GM12878 (cell line): Measurements from ENCODE around the gene WSCD2. TPM values are rescaled to one million over a fixed set of nuclear protein-coding genes. Genes with fewer than 3 reads are reported as not detected.

Source experiments
- ATAC-seq: fragments of 200-7000 bp; cut with Tn5 transposase; 3 replicates; pipeline ENCODE4 v1.9.1; 2020; ENCODE audit warnings: mild to moderate bottlenecking, moderate library complexity
- BruUV-seq: library from RNA; stranded (reverse); fragments of 400-500 nt; replicated peaks from 2 replicates; lab custom pipeline; 2021; lab: Mats Ljungman, UMichigan
- CTCF ChIA-PET: fragments of 300-600 bp; sonication (Branson Sonifier 250); formaldehyde crosslinking; extraction: SDS; loops from one replicate; lab custom pipeline; 2021; ENCODE audit warnings: inconsistent platforms; lab: Yijun Ruan, JAX
- POLR2A ChIA-PET: fragments of 350-600 bp; formaldehyde crosslinking; extraction: SDS; loops from one replicate; lab custom pipeline; 2021; ENCODE audit warnings: inconsistent platforms; lab: Charles Lee
- RAD21 ChIA-PET: fragments of 300-600 bp; sonication (Branson Sonifier 250); formaldehyde crosslinking; loops from one replicate; lab custom pipeline; 2023; ENCODE audit warnings: antibody characterized with exemption; ENCODE audit not compliant: unreplicated experiment; lab: Charles Lee
- SMC1A ChIA-PET: fragments of 300-600 bp; sonication (Branson Sonifier 250); formaldehyde crosslinking; loops from one replicate; lab custom pipeline; 2023; ENCODE audit not compliant: unreplicated experiment, uncharacterized antibody; lab: Charles Lee
- DNase-seq: peaks from one replicate; pipeline ENCODE4 v3.0.0-alpha.2; 2011; ENCODE audit warnings: low read depth, low spot score
- FAIRE-seq: peaks from 3 replicates; lab custom pipeline; 2011; peaks lifted over from hg19 to GRCh38; lab: Jason Lieb, UNC
- H2AFZ ChIP-seq: 2 replicates; pipeline ENCODE4 v1.6.0; 2011; ENCODE audit warnings: low read depth, low read length, control low read depth; ENCODE audit not compliant: control insufficient read depth
- H3K27ac ChIP-seq: 2 replicates; pipeline ENCODE4 v1.5.1; 2011; ENCODE audit warnings: control low read depth; ENCODE audit not compliant: control insufficient read depth, insufficient read depth
- H3K27me3 ChIP-seq, 2 experiments: replicated peaks in 1 of 2; 2 replicates each; pipeline versions ENCODE4 v1.6.0 to v1.6.1; 2011; ENCODE audit warnings: low read length in 1 of 2; ENCODE audit not compliant: control insufficient read depth in 2 of 2, insufficient read depth in 2 of 2
- H3K36me3 ChIP-seq, 2 experiments: 2 replicates each; pipeline ENCODE4 v1.5.1; 2011; ENCODE audit warnings: low read length in 1 of 2; ENCODE audit not compliant: control insufficient read depth in 2 of 2, insufficient read depth in 2 of 2
- H3K4me1 ChIP-seq: 2 replicates; pipeline ENCODE4 v1.6.1; 2011; ENCODE audit warnings: mild to moderate bottlenecking, low read length, moderate library complexity, mixed read lengths; ENCODE audit not compliant: control insufficient read depth, insufficient read depth
- H3K4me2 ChIP-seq: 2 replicates; pipeline ENCODE4 v1.6.0; 2011; ENCODE audit warnings: control low read depth; ENCODE audit not compliant: control insufficient read depth, insufficient read depth
- H3K4me3 ChIP-seq: fragments of 200-600 bp; sonication (generic); 2 replicates; pipeline ENCODE4 v1.5.1; 2016
- H3K79me2 ChIP-seq: 2 replicates; pipeline ENCODE4 v1.6.0; 2011; ENCODE audit warnings: low read length; ENCODE audit not compliant: control insufficient read depth, insufficient read depth
- H3K9ac ChIP-seq: 2 replicates; pipeline ENCODE4 v1.8.0; 2011; ENCODE audit warnings: low read length, control low read depth, mixed read lengths; ENCODE audit not compliant: control insufficient read depth, insufficient read depth
- H3K9me3 ChIP-seq: replicated peaks from 3 replicates; pipeline ENCODE4 v1.5.1; 2011; ENCODE audit warnings: mild to moderate bottlenecking, low read length; ENCODE audit not compliant: control insufficient read depth, insufficient read depth
- H4K20me1 ChIP-seq: 2 replicates; pipeline ENCODE4 v1.6.0; 2011; ENCODE audit not compliant: control insufficient read depth, insufficient read depth
- BHLHE40 ChIP-seq, 2 experiments: fragments of 450-650 bp in 1 of 2; IDR thresholded peaks; 2 replicates each; pipeline ENCODE4 v1.6.1; 2011 to 2017; ENCODE audit warnings: low read depth in 2 of 2, borderline replicate concordance in 1 of 2, improper control_type of control experiment in 1 of 2, low read length in 1 of 2, mild to moderate bottlenecking in 1 of 2
- EGR1 ChIP-seq, 2 experiments: IDR thresholded peaks; 1 replicate in 1 of 2; 2 replicates in 1 of 2; pipeline ENCODE4 v1.6.1; 2011 to 2012; ENCODE audit warnings: low read depth in 2 of 2, low read length in 2 of 2, borderline replicate concordance in 1 of 2, mild to moderate bottlenecking in 1 of 2, moderate library complexity in 1 of 2
- HCFC1 ChIP-seq: fragments of 150-350 bp; IDR thresholded peaks from 2 replicates; pipeline ENCODE4 v1.6.1; 2014; ENCODE audit warnings: low read length
- HDAC6 ChIP-seq: fragments of 200-600 bp; sonication (generic); IDR thresholded peaks from one replicate; pipeline ENCODE4 v1.8.0; 2017; ENCODE audit warnings: antibody characterized with exemption; ENCODE audit not compliant: unreplicated experiment
- PAX8 ChIP-seq: fragments of 450-650 bp; IDR thresholded peaks from 2 replicates; pipeline ENCODE4 v1.6.1; 2017; ENCODE audit warnings: mild to moderate bottlenecking, moderate library complexity
- POLR2AphosphoS2 ChIP-seq: IDR thresholded peaks from 2 replicates; pipeline ENCODE4 v1.6.1; 2011; ENCODE audit warnings: low read depth, mild to moderate bottlenecking, low read length, improper control_type of control experiment, moderate library complexity
- SMC3 ChIP-seq: IDR thresholded peaks from 2 replicates; pipeline ENCODE4 v1.6.1; 2011; ENCODE audit warnings: low read length, improper control_type of control experiment, borderline replicate concordance
- YY1 ChIP-seq: IDR thresholded peaks from 2 replicates; pipeline ENCODE4 v1.6.1; 2011; ENCODE audit warnings: low read depth, mild to moderate bottlenecking, low read length
- ZNF217 ChIP-seq: fragments of 450-650 bp; IDR thresholded peaks from 2 replicates; pipeline ENCODE4 v1.6.1; 2017; ENCODE audit warnings: antibody characterized with exemption, mild to moderate bottlenecking
- WGBS: methylation state at CpG from one replicate; pipeline ENCODE4 v1.1.6; 2016; ENCODE audit warnings: low lambda C conversion rate; ENCODE audit not compliant: insufficient replicate concordance, insufficient coverage; ENCODE audit errors: missing lambda C conversion rate; 5-methylcytosine and 5-hydroxymethylcytosine counted together
- in situ Hi-C: fragments of 300-500 bp; cut with MboI; formaldehyde crosslinking; loops from 9 replicates; pipeline ENCODE4 v1.14.3; 2018; ENCODE audit warnings: mixed read lengths
- intact Hi-C: fragments of 100-400 bp; cut with micrococcal nuclease; formaldehyde crosslinking; loops from one replicate; pipeline ENCODE4 v1.14.2; 2022; ENCODE audit not compliant: unreplicated experiment
- polyA plus RNA-seq, 11 experiments: library from polyadenylated mRNA; depleted of rRNA in 4 of 11; unstranded in 6 of 11; stranded (reverse) in 5 of 11; fragments of >200 nt; fragmentation: Nextera tagmentation in 4 of 11; fragmentation: Illumina TruSeq in 1 of 11; extraction: Ambion mirVana in 4 of 11; extraction: Trizol in 1 of 11; gene quantifications; 1 replicate in 1 of 11; 2 replicates in 10 of 11; pipeline versions ENCODE4 v1.2.1 to v1.2.3, GENCODE V29; 2011 to 2016; ENCODE audit warnings: inconsistent platforms in 2 of 11, missing spikeins in 2 of 11, low read depth in 1 of 11
- total RNA-seq, 4 experiments: library from RNA; depleted of rRNA in 3 of 4; stranded (reverse); fragments of >200 nt in 3 of 4; fragmentation: Illumina TruSeq in 1 of 4; extraction: Trizol in 1 of 4; gene quantifications; 2 replicates each; pipeline versions ENCODE4 v1.2.1 to v1.2.3, GENCODE V29; 2013 to 2021
- TF ChIP-seq, protein P1 (sequence below): fragments of 450-650 bp; IDR thresholded peaks from 2 replicates; pipeline ENCODE4 v1.6.1; 2014; ENCODE audit warnings: mild to moderate bottlenecking
- TF ChIP-seq, protein P2 (sequence below): fragments of 450-650 bp; IDR thresholded peaks from 2 replicates; pipeline ENCODE4 v1.6.1; 2018; ENCODE audit warnings: mild to moderate bottlenecking, low read depth, moderate library complexity; ENCODE audit not compliant: partially characterized antibody
- TF ChIP-seq, protein P3 (sequence below), 3 experiments: IDR thresholded peaks in 2 of 3; conservative IDR thresholded peaks in 1 of 3; 2 replicates each; pipeline ENCODE4 v1.5.1; 2011; ENCODE audit warnings: low read depth in 3 of 3, low read length in 3 of 3, mild to moderate bottlenecking in 3 of 3, control low read depth in 2 of 3, moderate library complexity in 2 of 3, inconsistent platforms in 1 of 3, mixed read lengths in 1 of 3; ENCODE audit not compliant: control insufficient read depth in 2 of 3, insufficient read depth in 1 of 3; ENCODE audit errors: extremely low read depth in 1 of 3

WSCD2 gene
- total and polyA plus RNA-seq, 10 of the 15 experiments (the other 5 are each of a cell fraction or from before 2014, with no cell fraction given), result 0.41 TPM; not detected in 9

DNA sequence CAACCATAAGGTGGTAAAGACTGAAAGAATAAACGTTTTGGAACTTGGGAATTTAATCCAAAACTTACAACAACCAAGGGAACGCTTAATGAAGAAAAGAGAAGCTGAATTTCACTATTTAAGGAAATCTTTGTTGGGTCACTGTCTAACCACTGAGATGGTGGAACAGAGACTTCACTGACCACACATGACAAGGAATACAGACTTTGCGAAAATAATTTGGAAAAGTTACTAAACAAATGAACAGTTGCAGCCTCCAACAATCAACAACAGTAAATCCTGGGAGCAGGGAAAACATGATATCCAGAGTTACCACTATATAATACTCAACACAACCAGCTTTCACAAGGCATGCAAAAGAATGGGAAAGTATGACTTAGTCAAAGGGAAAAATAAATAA lies 131.0 kb downstream of the WSCD2 start:
- Histone ChIP-seq H2AFZ (no peak overlapping the region), H3K4me1 (no peaks in the 10 kb centered on the region), H4K20me1 (no peaks in the 10 kb centered on the region), H3K9ac (no peak overlapping the region), H3K36me3 (no peaks in the 10 kb centered on the region), H3K4me2 (no peak overlapping the region), H3K4me3 (no peak overlapping the region), H3K79me2 (no peaks in the 10 kb centered on the region), H3K9me3 (peaks cover 2% of the 10 kb centered on the region; the same call in 2 of the 3 replicates), H3K27ac (no peak overlapping the region), H3K27me3 (no peaks in the 10 kb centered on the region)
- no peak for FAIRE-seq
- POLR2A ChIA-PET, result no interaction called here
- TF ChIP-seq, protein P1, sequence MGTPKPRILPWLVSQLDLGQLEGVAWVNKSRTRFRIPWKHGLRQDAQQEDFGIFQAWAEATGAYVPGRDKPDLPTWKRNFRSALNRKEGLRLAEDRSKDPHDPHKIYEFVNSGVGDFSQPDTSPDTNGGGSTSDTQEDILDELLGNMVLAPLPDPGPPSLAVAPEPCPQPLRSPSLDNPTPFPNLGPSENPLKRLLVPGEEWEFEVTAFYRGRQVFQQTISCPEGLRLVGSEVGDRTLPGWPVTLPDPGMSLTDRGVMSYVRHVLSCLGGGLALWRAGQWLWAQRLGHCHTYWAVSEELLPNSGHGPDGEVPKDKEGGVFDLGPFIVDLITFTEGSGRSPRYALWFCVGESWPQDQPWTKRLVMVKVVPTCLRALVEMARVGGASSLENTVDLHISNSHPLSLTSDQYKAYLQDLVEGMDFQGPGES, result no peak
- TF ChIP-seq PAX8 (no peak), YY1 (no peak)
- intact Hi-C loops (no loop called here), in situ Hi-C loops (no loop called here)
- no peak for ATAC-seq
- SMC1A ChIA-PET, result no interaction called here
- RAD21 ChIA-PET, result interaction anchor here (0.9 kb wide), 1 partner anchor 57 kb away, joined by 3 read pairs; no protein-coding TSS in a partner anchor
- whole genome bisulfite sequencing, result 9% methylated on average over 3 of the region's 3 CpGs
- CTCF ChIA-PET, result no interaction called here
- BruUV-seq, result no TSS peak
- DNase-seq, result no peak

DNA sequence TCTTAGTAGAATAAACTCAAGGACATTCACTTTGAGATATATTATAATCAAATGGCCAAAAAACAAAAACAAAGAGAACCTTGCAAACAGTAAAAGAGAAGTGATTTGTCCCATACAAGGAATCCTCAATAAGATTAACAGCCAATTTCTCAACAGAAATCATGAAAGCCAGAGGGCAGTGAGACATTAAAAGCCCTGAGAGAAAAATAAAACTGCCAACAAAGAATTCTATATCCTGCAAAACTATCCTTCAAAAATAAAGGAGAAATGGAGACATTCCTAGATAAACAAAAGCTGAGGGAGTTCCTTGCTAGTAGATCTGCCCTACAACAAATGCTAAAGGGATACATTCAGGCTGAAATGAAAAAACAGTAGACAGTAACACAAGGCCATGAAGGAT lies 131.9 kb downstream of the WSCD2 start:
- no TSS peak for BruUV-seq
- no peak overlapping the region for H3K4me2 ChIP-seq
- ATAC-seq, result no peak
- ChIA-PET SMC1A (interaction anchor here (1.2 kb wide), 1 partner anchor 10 kb away, joined by 3 read pairs; no protein-coding TSS in a partner anchor), CTCF (interaction anchor here (0.6 kb wide), 1 partner anchor 1124 kb away, joined by 4 read pairs; no protein-coding TSS in a partner anchor), RAD21 (no interaction called here), POLR2A (no interaction called here)
- intact Hi-C loops, result no loop called here
- H2AFZ ChIP-seq, result no peak overlapping the region
- H3K9ac ChIP-seq, result no peak overlapping the region
- H3K27me3 ChIP-seq, result no peaks in the 10 kb centered on the region
- no peaks in the 10 kb centered on the region for H3K4me1 ChIP-seq
- in situ Hi-C loops, result no loop called here
- no peak overlapping the region for H3K27ac ChIP-seq
- no peaks in the 10 kb centered on the region for H3K36me3 ChIP-seq
- no peaks in the 10 kb centered on the region for H4K20me1 ChIP-seq
- no peak for FAIRE-seq
- no peaks in the 10 kb centered on the region for H3K79me2 ChIP-seq
- DNase-seq, result no peak
- H3K4me3 ChIP-seq, result no peak overlapping the region
- H3K9me3 ChIP-seq, result peaks cover 2% of the 10 kb centered on the region; the same call in 2 of the 3 replicates
- TF ChIP-seq PAX8, result no peak
- TF ChIP-seq HCFC1, result no peak
- no peak for TF ChIP-seq BHLHE40 (IDR thresholded peaks at IDR 0.05; ENCODE audit: borderline replicate concordance in 1 of 2, low read depth in 2 of 2, low read length in 1 of 2)
- TF ChIP-seq, protein P2, sequence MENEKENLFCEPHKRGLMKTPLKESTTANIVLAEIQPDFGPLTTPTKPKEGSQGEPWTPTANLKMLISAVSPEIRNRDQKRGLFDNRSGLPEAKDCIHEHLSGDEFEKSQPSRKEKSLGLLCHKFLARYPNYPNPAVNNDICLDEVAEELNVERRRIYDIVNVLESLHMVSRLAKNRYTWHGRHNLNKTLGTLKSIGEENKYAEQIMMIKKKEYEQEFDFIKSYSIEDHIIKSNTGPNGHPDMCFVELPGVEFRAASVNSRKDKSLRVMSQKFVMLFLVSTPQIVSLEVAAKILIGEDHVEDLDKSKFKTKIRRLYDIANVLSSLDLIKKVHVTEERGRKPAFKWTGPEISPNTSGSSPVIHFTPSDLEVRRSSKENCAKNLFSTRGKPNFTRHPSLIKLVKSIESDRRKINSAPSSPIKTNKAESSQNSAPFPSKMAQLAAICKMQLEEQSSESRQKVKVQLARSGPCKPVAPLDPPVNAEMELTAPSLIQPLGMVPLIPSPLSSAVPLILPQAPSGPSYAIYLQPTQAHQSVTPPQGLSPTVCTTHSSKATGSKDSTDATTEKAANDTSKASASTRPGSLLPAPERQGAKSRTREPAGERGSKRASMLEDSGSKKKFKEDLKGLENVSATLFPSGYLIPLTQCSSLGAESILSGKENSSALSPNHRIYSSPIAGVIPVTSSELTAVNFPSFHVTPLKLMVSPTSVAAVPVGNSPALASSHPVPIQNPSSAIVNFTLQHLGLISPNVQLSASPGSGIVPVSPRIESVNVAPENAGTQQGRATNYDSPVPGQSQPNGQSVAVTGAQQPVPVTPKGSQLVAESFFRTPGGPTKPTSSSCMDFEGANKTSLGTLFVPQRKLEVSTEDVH, result no peak
- no peak for TF ChIP-seq SMC3
- no peak for TF ChIP-seq HDAC6
- TF ChIP-seq POLR2AphosphoS2, result no peak
- no peak for TF ChIP-seq EGR1 (IDR thresholded peaks at IDR 0.05; ENCODE audit: borderline replicate concordance in 1 of 2, low read depth in 2 of 2, low read length in 2 of 2)
- no peak for TF ChIP-seq ZNF217
- TF ChIP-seq, protein P3, sequence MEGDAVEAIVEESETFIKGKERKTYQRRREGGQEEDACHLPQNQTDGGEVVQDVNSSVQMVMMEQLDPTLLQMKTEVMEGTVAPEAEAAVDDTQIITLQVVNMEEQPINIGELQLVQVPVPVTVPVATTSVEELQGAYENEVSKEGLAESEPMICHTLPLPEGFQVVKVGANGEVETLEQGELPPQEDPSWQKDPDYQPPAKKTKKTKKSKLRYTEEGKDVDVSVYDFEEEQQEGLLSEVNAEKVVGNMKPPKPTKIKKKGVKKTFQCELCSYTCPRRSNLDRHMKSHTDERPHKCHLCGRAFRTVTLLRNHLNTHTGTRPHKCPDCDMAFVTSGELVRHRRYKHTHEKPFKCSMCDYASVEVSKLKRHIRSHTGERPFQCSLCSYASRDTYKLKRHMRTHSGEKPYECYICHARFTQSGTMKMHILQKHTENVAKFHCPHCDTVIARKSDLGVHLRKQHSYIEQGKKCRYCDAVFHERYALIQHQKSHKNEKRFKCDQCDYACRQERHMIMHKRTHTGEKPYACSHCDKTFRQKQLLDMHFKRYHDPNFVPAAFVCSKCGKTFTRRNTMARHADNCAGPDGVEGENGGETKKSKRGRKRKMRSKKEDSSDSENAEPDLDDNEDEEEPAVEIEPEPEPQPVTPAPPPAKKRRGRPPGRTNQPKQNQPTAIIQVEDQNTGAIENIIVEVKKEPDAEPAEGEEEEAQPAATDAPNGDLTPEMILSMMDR (IDR thresholded peaks at IDR 0.05 in 2 of 3, conservative IDR thresholded peaks at IDR 0.05 in 1 of 3; ENCODE audit: control insufficient read depth in 2 of 3, extremely low read depth in 1 of 3, insufficient read depth in 1 of 3, low read depth in 3 of 3, low read length in 3 of 3), result no peak
